GM18909 (cell line): ENCODE results near the gene MUC21.
"Not testable (repeated sequence)": the region's sequence is repeated elsewhere in the genome, so short reads cannot be mapped to it uniquely, and the experiment has no call there.

Experiments used
- ATAC-seq: cut with Tn5 transposase; IDR thresholded peaks from one replicate; pipeline ENCODE4 v1.9.1; 2021; ENCODE audit warnings: mild to moderate bottlenecking; ENCODE audit not compliant: unreplicated experiment, poor library complexity

Gene MUC21

GRCh38 chr6:30965140-30965601 lies 18.3 kb upstream of the MUC21 start:
- no peak for ATAC-seq

GRCh38 chr6:30966154-30966553 lies 17.4 kb upstream of the MUC21 start:
- ATAC-seq, result no peak

- not testable (repeated sequence) for ATAC-seq
These were observed 14.3 kb upstream of the MUC21 start for GRCh38 chr6:30969171-30969570.

GRCh38 chr6:30970946-30971345 lies 12.6 kb upstream of the MUC21 start:
- no peak for ATAC-seq

- ATAC-seq, result no peak
These were observed 10.7 kb upstream of the MUC21 start for GRCh38 chr6:30972816-30973215.

- no peak for ATAC-seq
These were observed 8.8 kb upstream of the MUC21 start for GRCh38 chr6:30974490-30975252.

- ATAC-seq, result no peak
These were observed 4.4 kb upstream of the MUC21 start for GRCh38 chr6:30979141-30979540.

GRCh38 chr6:30979690-30980089 lies 3.8 kb upstream of the MUC21 start:
- no peak for ATAC-seq

- ATAC-seq, result no peak
These were observed 1.4 kb upstream of the MUC21 start for GRCh38 chr6:30981942-30982772.

GRCh38 chr6:30985490-30985889 lies 2.0 kb downstream of the MUC21 start:
- no peak for ATAC-seq

GRCh38 chr6:30987304-30987703 lies 3.8 kb downstream of the MUC21 start:
- no peak for ATAC-seq

- no peak for ATAC-seq
These were observed 4.8 kb downstream of the MUC21 start for GRCh38 chr6:30988209-30988825.

- no peak for ATAC-seq
These were observed 7.0 kb downstream of the MUC21 start for GRCh38 chr6:30990422-30991086.

GRCh38 chr6:30991891-30992290 lies 8.4 kb downstream of the MUC21 start:
- no peak for ATAC-seq

- ATAC-seq, result no peak
These were observed 13.8 kb downstream of the MUC21 start for GRCh38 chr6:30997301-30997700.

GRCh38 chr6:30998785-30999184 lies 15.3 kb downstream of the MUC21 start:
- ATAC-seq, result no peak

- not testable (repeated sequence) for ATAC-seq
These were observed 16.7 kb downstream of the MUC21 start for GRCh38 chr6:31000067-31000860.

- no peak for ATAC-seq
These were observed 17.9 kb downstream of the MUC21 start for GRCh38 chr6:31001281-31001888.

- no peak for ATAC-seq
These were observed 19.0 kb downstream of the MUC21 start for GRCh38 chr6:31002471-31002870.
